ENCODE data around the gene GFY. TPM values are rescaled to one million over a fixed set of nuclear protein-coding genes. Genes with fewer than 3 reads are reported as not detected.

Gene GFY
- total RNA-seq, 1 donor from 2014 or later: not detected

GRCh38 chr19:49445997-49446396 lies 20.8 kb downstream of the GFY start:
- peaks cover 0 to 6% of the 10 kb centered on the region in 2 donors for H3K4me1 ChIP-seq

GRCh38 chr19:49447485-49448431 lies 22.6 kb downstream of the GFY start:
- no peak for TF ChIP-seq CTCF (IDR thresholded peaks at IDR 0.05)
- Histone ChIP-seq H3K36me3 (peaks cover 8 to 16% of the 10 kb centered on the region in 2 donors), H3K4me3 (no peak overlapping the region), H3K9me3 (no peaks in the 10 kb centered on the region), H3K27ac (no peak overlapping the region), H3K27me3 (no peaks in the 10 kb centered on the region), H3K4me1 (peaks cover 0 to 8% of the 10 kb centered on the region in 2 donors)
- no peak for DNase-seq (ENCODE audit: low spot score in 2 of 2)
- intact Hi-C loops (cut with DNase I): no loop called here

More at GRCh38 chr19:49445997-49446396, 20.8 kb downstream of the GFY start:
- H3K27ac ChIP-seq: no peak overlapping the region
- no peaks in the 10 kb centered on the region for H3K9me3 ChIP-seq
- H3K27me3 ChIP-seq: peaks cover 3% of the 10 kb centered on the region
- TF ChIP-seq CTCF (IDR thresholded peaks at IDR 0.05): no peak
- no peak overlapping the region for H3K4me3 ChIP-seq
- intact Hi-C loops (cut with DNase I): no loop called here
- peaks cover 8 to 16% of the 10 kb centered on the region in 2 donors for H3K36me3 ChIP-seq
- no peak for DNase-seq (ENCODE audit: low spot score in 2 of 2)

DNA sequence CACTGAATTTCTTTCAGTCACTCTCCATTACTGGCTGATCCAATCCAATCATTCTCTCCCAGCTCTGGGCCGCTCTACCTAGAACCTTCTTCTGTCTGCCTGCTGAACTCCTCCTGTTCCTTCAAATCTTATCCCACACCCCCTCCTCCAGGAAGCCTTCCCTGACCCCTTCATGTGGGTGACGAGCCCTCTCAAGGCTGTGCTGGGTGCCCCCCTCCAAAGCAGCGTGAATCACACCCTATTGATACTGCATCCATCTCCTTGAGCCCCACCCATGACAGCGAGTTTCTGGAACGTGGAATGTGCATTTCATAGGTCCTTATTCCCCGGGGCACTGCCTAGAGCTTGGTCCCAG lies 23.2 kb downstream of the GFY start:
- H3K9me3 ChIP-seq: no peaks in the 10 kb centered on the region
- peaks cover 8 to 16% of the 10 kb centered on the region in 2 donors for H3K36me3 ChIP-seq
- TF ChIP-seq CTCF (IDR thresholded peaks at IDR 0.05): no peak
- intact Hi-C loops (cut with DNase I): no loop called here
- no peak for DNase-seq (ENCODE audit: low spot score in 2 of 2)
- no peak overlapping the region for H3K27ac ChIP-seq
- no peak overlapping the region for H3K4me3 ChIP-seq
- peaks cover 0 to 8% of the 10 kb centered on the region in 2 donors for H3K4me1 ChIP-seq
- H3K27me3 ChIP-seq: no peaks in the 10 kb centered on the region

- H3K27ac ChIP-seq: no peak overlapping the region
- intact Hi-C loops (cut with DNase I): loop anchor here (5.0 kb wide), 1 partner anchor 227 kb away; the partner anchor contains the start of gene PRMT1
- no peak for DNase-seq (ENCODE audit: low spot score in 2 of 2)
These were observed 25.2 kb downstream of the GFY start for GRCh38 chr19:49450405-49450804.

More at GRCh38 chr19:49450405-49450804, 25.2 kb downstream of the GFY start:
- no peak for TF ChIP-seq CTCF (IDR thresholded peaks at IDR 0.05)
- Histone ChIP-seq H3K36me3 (peaks cover 8 to 16% of the 10 kb centered on the region in 2 donors), H3K4me1 (peaks cover 0 to 10% of the 10 kb centered on the region in 2 donors), H3K9me3 (no peaks in the 10 kb centered on the region), H3K4me3 (peak overlapping the region in 1 of 2 donors; percentile 81), H3K27me3 (no peaks in the 10 kb centered on the region)
